Left forelimb (tissue), 1 donor: ENCODE measurements around the gene DPM1.

ENCODE experiments used
- DNase-seq: peaks from one replicate; pipeline ENCODE4 v3.0.0-alpha.2; 2018; ENCODE audit warnings: low spot score

The DPM1 gene

GRCh38 chr20:50957798-50958614 is at the start of gene DPM1:
Gene DPM1, minus strand, starts transcription at chr20:50958532. Its CDS starts 9 bp downstream, at chr20:50958523.
- peak; percentile 92 for DNase-seq

GRCh38 chr20:51005214-51005613 is 46.9 kb upstream of the DPM1 start:
- DNase-seq: no peak

GRCh38 chr20:51004781-51005180 is 46.4 kb upstream of the DPM1 start:
- DNase-seq: no peak

- no peak for DNase-seq
Measured at GRCh38 chr20:51004305-51004727, 46.0 kb upstream of the DPM1 start.

GRCh38 chr20:51003753-51004152 is 45.4 kb upstream of the DPM1 start:
- DNase-seq: no peak

GRCh38 chr20:51002633-51003032 is 44.3 kb upstream of the DPM1 start:
- no peak for DNase-seq

- no peak for DNase-seq
Measured at GRCh38 chr20:51001430-51002265, 43.3 kb upstream of the DPM1 start.

GRCh38 chr20:50999355-50999754 is 41.0 kb upstream of the DPM1 start:
- no peak for DNase-seq

- no peak for DNase-seq
Measured at GRCh38 chr20:50996901-50997865, 38.9 kb upstream of the DPM1 start.

- DNase-seq: no peak
Measured at GRCh38 chr20:50995506-50995905, 37.2 kb upstream of the DPM1 start.

GRCh38 chr20:50993876-50994275 is 35.5 kb upstream of the DPM1 start:
- DNase-seq: no peak

GRCh38 chr20:50992733-50993457 is 34.6 kb upstream of the DPM1 start:
- DNase-seq: no peak

GRCh38 chr20:50992336-50992732 is 34.0 kb upstream of the DPM1 start:
- DNase-seq: no peak

GRCh38 chr20:50991076-50991475 is 32.7 kb upstream of the DPM1 start:
- no peak for DNase-seq

GRCh38 chr20:50987493-50988210 is 29.3 kb upstream of the DPM1 start:
- DNase-seq: no peak

GRCh38 chr20:50983321-50983720 is 25.0 kb upstream of the DPM1 start:
- DNase-seq: no peak

GRCh38 chr20:50982363-50982762 is 24.0 kb upstream of the DPM1 start:
- DNase-seq: no peak

- DNase-seq: no peak
Measured at GRCh38 chr20:50981714-50982048, 23.3 kb upstream of the DPM1 start.

GRCh38 chr20:50980851-50981713 is 22.8 kb upstream of the DPM1 start:
- no peak for DNase-seq
